Body of pancreas (tissue), 4 donors: ENCODE results near the gene BEND3. TPM values are rescaled to one million over a fixed set of nuclear protein-coding genes. Genes with fewer than 3 reads are reported as not detected.

ENCODE experiments used
- ATAC-seq: fragments of 150-250 bp; one replicate; pipeline ENCODE4 v1.9.1; 2016
- DNase-seq, 4 donors: peaks; one replicate each; pipeline ENCODE4 v3.0.0-alpha.2; 2019
- H3K27ac ChIP-seq, 4 donors: fragments of 200-600 bp; sonication (generic); 1 replicate in 3 of 4; 2 replicates in 1 of 4; pipeline versions ENCODE4 v1.5.1 to v1.6.1; 2016 to 2019; ENCODE audit warnings: mild to moderate bottlenecking in 1 of 4, mixed read lengths in 1 of 4, moderate library complexity in 1 of 4
- H3K27me3 ChIP-seq, 2 donors: fragments of 200-600 bp; sonication (generic); one replicate each; pipeline ENCODE4 v1.6.0; 2016; ENCODE audit warnings: mild to moderate bottlenecking in 1 of 2
- H3K36me3 ChIP-seq, 2 donors: fragments of 200-600 bp; sonication (generic); replicated peaks in 1 of 2; 2 replicates each; pipeline ENCODE4 v1.5.1; 2016; ENCODE audit warnings: low read depth in 2 of 2; ENCODE audit not compliant: insufficient read depth in 1 of 2
- H3K4me1 ChIP-seq: fragments of 200-600 bp; sonication (generic); one replicate; pipeline ENCODE4 v1.6.0; 2016
- H3K4me3 ChIP-seq, 2 donors: fragments of 200-600 bp; sonication (generic); 1 replicate in 1 of 2; 2 replicates in 1 of 2; pipeline ENCODE4 v1.5.1; 2016 to 2019
- H3K9me3 ChIP-seq, 3 donors: fragments of 200-600 bp; sonication (generic); 1 replicate in 2 of 3; 2 replicates in 1 of 3; pipeline ENCODE4 v1.5.1; 2016
- POLR2A ChIP-seq, 3 donors: fragments of 450-650 bp; IDR thresholded peaks; one replicate each; pipeline ENCODE4 v1.6.1; 2016; ENCODE audit warnings: antibody characterized with exemption in 3 of 3, mild to moderate bottlenecking in 2 of 3
- WGBS, 2 donors: methylation state at CpG; one replicate each; pipeline ENCODE4 v1.1.5; 2017; 5-methylcytosine and 5-hydroxymethylcytosine counted together
- intact Hi-C: fragments of 100-400 bp; cut with DNase I; formaldehyde crosslinking; loops from one replicate; pipeline ENCODE4 v1.15.1; 2023
- total RNA-seq, 2 donors: library from RNA; depleted of rRNA; stranded (reverse); fragments of >200 nt; gene quantifications; one replicate each; pipeline ENCODE4 v1.1.0, GENCODE V29; 2016
- TF ChIP-seq, protein P1 (sequence below), 7 experiments: fragments of 450-650 bp in 4 of 7; fragments of 200-600 bp in 3 of 7; sonication (generic) in 3 of 7; IDR thresholded peaks; one replicate each; pipeline ENCODE4 v1.5.1; 2016 to 2019; ENCODE audit warnings: antibody characterized with exemption in 7 of 7

The BEND3 gene
- total RNA-seq, 2 donors from 2014 or later = 2.1 to 4.0 TPM

DNA sequence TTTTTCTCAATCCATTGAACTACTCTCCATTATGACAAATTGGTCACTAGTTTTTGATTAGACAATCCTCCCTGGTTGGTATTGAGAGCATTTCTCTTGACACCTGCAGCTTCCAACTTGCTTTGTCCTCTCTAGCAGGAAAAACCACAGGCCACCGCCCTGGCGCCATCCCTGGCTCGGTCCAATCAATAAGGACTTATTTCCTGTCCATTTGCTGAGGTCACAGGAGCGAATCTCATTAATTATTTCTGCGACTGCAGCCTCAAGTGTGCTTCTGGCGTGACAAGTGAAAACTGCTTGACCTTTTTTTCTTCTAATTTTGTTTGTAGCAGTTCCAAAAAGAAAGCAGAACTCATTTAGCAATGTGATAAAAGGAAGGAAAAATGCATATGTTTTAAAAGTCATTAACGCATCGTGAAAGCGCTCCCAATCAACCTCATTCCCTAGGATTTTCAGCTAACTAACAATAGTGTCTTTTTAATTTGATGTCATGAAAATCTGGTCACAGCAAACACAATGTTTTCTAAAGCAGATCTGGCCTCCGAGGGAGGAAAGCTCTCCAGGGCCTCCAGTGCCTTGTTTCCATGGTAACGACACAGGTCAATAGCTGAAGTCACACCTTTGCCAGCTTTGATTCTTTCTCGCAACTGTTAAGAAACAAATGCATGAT is 39.0 kb upstream of the BEND3 start:
- Histone ChIP-seq H3K9me3 (no peaks in the 10 kb centered on the region), H3K27me3 (no peaks in the 10 kb centered on the region), H3K4me1 (peaks cover 33% of the 10 kb centered on the region), H3K4me3 (no peak overlapping the region), H3K36me3 (no peaks in the 10 kb centered on the region), H3K27ac (peak overlapping the region in 3 of 4 donors; percentile 26 to 75 (median 60))
- intact Hi-C loops = no loop called here
- ATAC-seq (peak; percentile 73), DNase-seq (peak; percentile 49 to 72 (median 56))
- WGBS, 2 donors = 38 to 44% methylated on average over 12 of the region's 12 CpGs
- TF ChIP-seq, protein P1, sequence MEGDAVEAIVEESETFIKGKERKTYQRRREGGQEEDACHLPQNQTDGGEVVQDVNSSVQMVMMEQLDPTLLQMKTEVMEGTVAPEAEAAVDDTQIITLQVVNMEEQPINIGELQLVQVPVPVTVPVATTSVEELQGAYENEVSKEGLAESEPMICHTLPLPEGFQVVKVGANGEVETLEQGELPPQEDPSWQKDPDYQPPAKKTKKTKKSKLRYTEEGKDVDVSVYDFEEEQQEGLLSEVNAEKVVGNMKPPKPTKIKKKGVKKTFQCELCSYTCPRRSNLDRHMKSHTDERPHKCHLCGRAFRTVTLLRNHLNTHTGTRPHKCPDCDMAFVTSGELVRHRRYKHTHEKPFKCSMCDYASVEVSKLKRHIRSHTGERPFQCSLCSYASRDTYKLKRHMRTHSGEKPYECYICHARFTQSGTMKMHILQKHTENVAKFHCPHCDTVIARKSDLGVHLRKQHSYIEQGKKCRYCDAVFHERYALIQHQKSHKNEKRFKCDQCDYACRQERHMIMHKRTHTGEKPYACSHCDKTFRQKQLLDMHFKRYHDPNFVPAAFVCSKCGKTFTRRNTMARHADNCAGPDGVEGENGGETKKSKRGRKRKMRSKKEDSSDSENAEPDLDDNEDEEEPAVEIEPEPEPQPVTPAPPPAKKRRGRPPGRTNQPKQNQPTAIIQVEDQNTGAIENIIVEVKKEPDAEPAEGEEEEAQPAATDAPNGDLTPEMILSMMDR (IDR thresholded peaks at IDR 0.05) = no peak
- TF ChIP-seq POLR2A (IDR thresholded peaks at IDR 0.05) = no peak

DNA sequence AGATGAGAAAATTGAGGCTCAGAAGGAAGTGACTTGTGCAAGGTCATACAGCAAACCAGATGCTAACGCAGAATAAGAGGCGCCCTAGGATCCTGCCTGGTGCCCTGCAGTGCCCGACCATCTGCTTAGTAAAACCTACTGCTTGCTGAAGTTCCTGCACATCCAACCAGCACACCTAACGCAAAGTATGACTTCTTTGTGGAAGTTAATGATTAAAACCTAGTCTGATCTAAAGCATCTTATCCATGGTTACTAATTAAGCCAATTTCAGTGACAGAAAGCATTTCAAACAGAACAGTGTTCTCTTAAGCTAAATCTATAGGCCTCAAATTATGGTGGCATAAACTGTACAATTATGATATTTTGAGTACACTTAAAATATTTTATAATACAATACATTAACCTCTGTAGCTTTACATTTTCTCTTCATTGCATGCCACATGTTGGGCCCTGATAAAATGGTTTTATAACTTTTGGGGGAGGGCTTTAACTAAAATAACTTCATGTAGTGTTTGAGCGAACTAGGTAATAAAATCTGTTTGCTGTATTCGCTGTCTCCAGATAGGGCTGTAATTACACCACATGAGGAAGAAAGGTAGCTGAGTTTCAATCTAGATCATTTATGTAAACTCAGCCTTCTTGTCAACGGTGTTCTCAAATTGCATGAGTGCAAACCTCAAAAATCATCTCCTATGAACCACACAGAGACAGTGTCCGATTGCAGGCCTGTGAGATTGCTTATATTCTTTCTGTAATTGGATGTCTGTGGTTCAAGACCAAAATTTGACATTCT is 37.5 kb upstream of the BEND3 start:
- intact Hi-C loops = no loop called here
- TF ChIP-seq POLR2A (IDR thresholded peaks at IDR 0.05) = peak in 1 of 3 donors; percentile 37
- TF ChIP-seq, protein P1 (IDR thresholded peaks at IDR 0.05) = no peak
- H3K27ac ChIP-seq = peak overlapping the region; percentile 26 to 75 (median 46)
- DNase-seq (peak in 3 of 4 donors; percentile 32 to 61 (median 48)), ATAC-seq (peak; percentile 73)
- H3K36me3 ChIP-seq = no peaks in the 10 kb centered on the region
- peaks cover 33% of the 10 kb centered on the region for H3K4me1 ChIP-seq
- no peak overlapping the region for H3K4me3 ChIP-seq
- 28% methylated on average over 8 of the region's 8 CpGs for WGBS, 2 donors
- no peaks in the 10 kb centered on the region for H3K9me3 ChIP-seq
- H3K27me3 ChIP-seq = no peaks in the 10 kb centered on the region

DNA sequence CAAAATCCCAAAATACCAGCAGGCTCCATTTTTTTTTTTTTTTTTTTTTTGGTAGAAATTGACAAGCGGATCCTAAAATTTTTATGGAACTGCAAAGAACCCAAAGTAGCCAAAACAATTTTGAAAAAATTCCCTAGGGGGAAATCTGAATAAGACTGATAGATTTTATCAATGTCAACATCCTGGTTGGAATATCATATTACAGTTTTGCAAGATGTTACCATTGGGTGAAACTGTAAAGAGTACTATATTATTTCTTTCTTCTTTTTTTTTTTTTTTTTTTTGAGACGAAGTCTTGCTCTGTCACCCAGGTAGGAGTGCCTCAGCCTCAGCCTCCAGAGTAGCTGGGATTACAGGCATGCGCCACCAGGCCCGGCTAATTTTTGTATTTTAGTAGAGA is 29.4 kb upstream of the BEND3 start:
- intact Hi-C loops = no loop called here
- no peaks in the 10 kb centered on the region for H3K27me3 ChIP-seq
- no peaks in the 10 kb centered on the region for H3K9me3 ChIP-seq
- DNase-seq (no peak), ATAC-seq (no peak)
- TF ChIP-seq, protein P1 (IDR thresholded peaks at IDR 0.05) = no peak
- no peak for TF ChIP-seq POLR2A (IDR thresholded peaks at IDR 0.05)
- H3K4me1 ChIP-seq = no peaks in the 10 kb centered on the region
- H3K27ac ChIP-seq = no peak overlapping the region
- 91 to 98% methylated on average over 4 of the region's 4 CpGs for WGBS, 2 donors
- H3K4me3 ChIP-seq = no peak overlapping the region
- no peaks in the 10 kb centered on the region for H3K36me3 ChIP-seq

DNA sequence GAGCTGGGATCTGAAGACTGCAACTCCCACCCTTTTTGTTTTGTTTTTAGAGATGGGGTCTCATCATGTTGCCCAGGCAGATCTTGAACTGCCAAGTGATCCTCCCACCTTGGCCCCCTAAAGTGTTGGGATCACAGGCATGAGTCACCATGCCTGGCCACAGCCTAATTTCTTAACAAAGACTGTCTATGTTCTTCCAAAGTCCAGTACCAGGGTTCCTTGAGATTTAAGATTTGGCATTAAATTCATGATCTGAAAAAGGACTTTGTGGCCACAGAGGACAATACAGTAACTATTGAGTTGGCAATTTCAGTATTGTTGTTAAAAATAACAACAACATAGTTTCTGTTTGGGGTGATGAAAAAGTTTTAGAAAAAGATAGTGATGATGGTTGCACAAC is 28.7 kb upstream of the BEND3 start:
- no peak overlapping the region for H3K4me3 ChIP-seq
- no peak for DNase-seq

More for the DNA sequence above, 28.7 kb upstream of the BEND3 start:
- Histone ChIP-seq H3K4me1 (no peaks in the 10 kb centered on the region), H3K9me3 (no peaks in the 10 kb centered on the region), H3K27ac (no peak overlapping the region), H3K36me3 (no peaks in the 10 kb centered on the region), H3K27me3 (no peaks in the 10 kb centered on the region)
- ATAC-seq = no peak
- TF ChIP-seq POLR2A (IDR thresholded peaks at IDR 0.05) = no peak
- TF ChIP-seq, protein P1 (IDR thresholded peaks at IDR 0.05) = no peak
- intact Hi-C loops = no loop called here
